ENCODE measurements around the gene EHBP1.

The EHBP1 gene

DNA sequence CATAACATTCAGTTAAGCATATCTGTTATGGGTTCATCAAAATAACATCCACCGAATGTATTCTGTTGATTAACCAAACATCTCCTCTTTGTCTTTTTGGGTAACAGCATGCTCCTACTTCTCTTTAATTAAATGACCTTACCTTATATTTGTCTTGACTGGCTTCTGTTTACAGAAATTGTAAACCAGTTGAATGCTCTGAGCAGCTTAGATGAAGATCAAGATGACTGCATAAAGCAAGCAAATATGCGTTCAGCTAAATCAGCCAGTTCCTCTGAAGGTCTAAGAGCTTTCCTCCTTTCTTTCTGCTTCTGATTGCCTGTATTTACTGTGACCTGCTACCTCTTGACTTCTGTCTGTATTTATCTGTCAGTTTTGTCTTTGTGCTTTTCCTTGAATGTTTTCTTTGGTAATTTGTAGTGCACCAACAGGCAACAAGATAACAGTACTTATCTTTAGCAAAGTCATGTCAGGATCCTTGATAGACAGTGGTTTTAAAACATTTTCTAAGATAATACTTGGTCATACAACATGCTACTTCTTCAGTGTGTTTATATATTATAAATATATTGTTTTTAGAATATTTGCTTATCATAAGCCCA lies 152.8 kb downstream of the EHBP1 start:
- DNase-seq (ENCODE audit: low read depth, low spot score) = no peak
- TF ChIP-seq SUZ12 (IDR thresholded peaks at IDR 0.05; ENCODE audit: extremely low read depth, insufficient read depth, insufficient read length) (no peak), YY1 (IDR thresholded peaks at IDR 0.05; ENCODE audit: insufficient read depth, insufficient read length) (no peak), ZNF274 (IDR thresholded peaks at IDR 0.05; ENCODE audit: low read depth, low read length) (no peak)
- Histone ChIP-seq H3K27me3 (ENCODE audit: insufficient read depth, insufficient read length) (no peaks in the 10 kb centered on the region), H3K36me3 (ENCODE audit: insufficient read depth, insufficient read length, low read length) (peaks cover 8% of the 10 kb centered on the region), H3K4me1 (ENCODE audit: insufficient read depth, insufficient read length) (peaks cover 1% of the 10 kb centered on the region), H3K4me3 (ENCODE audit: insufficient read length, low read depth) (no peak overlapping the region), H3K9me3 (ENCODE audit: insufficient read depth, low read length) (no peaks in the 10 kb centered on the region), H3K9ac (ENCODE audit: insufficient read length, low read depth) (no peak overlapping the region)

DNA sequence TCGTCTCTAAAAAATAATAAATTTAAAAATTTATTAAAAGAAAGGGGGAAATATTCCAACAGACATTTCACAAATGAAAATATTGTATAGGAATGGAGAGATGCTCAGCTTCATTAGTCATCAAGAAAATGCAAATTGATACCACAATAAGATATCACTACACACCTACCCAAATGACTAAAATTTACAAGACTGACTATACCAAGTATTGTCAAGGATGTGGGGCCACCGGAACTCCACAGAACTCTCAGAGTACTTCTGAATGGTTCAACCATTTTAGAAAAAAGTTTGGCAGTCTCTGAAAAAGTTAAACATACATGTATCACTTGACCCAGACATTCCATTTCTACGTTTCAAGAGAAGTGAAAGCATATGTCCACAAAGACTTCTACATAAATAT lies 163.4 kb downstream of the EHBP1 start:
- Histone ChIP-seq H3K9me3 (ENCODE audit: insufficient read depth, low read length) (peaks cover 13% of the 10 kb centered on the region; the same call in 1 of the 2 replicates), H3K27me3 (ENCODE audit: insufficient read depth, insufficient read length) (no peaks in the 10 kb centered on the region), H3K4me1 (ENCODE audit: insufficient read depth, insufficient read length) (no peaks in the 10 kb centered on the region), H3K9ac (ENCODE audit: insufficient read length, low read depth) (no peak overlapping the region), H3K36me3 (ENCODE audit: insufficient read depth, insufficient read length, low read length) (no peaks in the 10 kb centered on the region), H3K4me3 (ENCODE audit: insufficient read length, low read depth) (no peak overlapping the region)
- TF ChIP-seq ZNF274 (IDR thresholded peaks at IDR 0.05; ENCODE audit: low read depth, low read length) = no peak
- TF ChIP-seq SUZ12 (IDR thresholded peaks at IDR 0.05; ENCODE audit: extremely low read depth, insufficient read depth, insufficient read length) = no peak
- no peak for TF ChIP-seq YY1 (IDR thresholded peaks at IDR 0.05; ENCODE audit: insufficient read depth, insufficient read length)
- no peak for DNase-seq (ENCODE audit: low read depth, low spot score)

DNA sequence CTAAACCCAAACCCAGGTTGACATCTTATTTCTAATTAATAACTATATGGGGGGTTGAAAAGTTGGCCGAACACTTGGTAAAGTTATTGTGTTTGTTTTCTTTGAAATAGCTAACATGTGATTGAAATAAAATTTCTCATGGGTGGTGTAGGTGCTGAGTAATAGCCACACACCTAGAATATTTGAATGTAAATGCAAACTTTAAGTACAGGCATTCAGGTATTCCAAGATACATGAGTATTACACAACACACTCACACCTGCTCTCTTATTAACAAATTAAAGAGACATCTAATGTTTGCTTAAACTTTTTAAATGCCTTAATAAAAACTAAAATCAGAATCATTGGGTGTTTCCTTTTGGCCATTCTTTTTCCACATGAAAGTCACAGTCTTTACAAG lies 165.5 kb downstream of the EHBP1 start:
- Histone ChIP-seq H3K27me3 (ENCODE audit: insufficient read depth, insufficient read length) (no peaks in the 10 kb centered on the region), H3K9ac (ENCODE audit: insufficient read length, low read depth) (no peak overlapping the region), H3K9me3 (ENCODE audit: insufficient read depth, low read length) (peaks cover 13% of the 10 kb centered on the region; the same call in 1 of the 2 replicates), H3K36me3 (ENCODE audit: insufficient read depth, insufficient read length, low read length) (peaks cover 10% of the 10 kb centered on the region), H3K4me1 (ENCODE audit: insufficient read depth, insufficient read length) (no peaks in the 10 kb centered on the region), H3K4me3 (ENCODE audit: insufficient read length, low read depth) (no peak overlapping the region)
- DNase-seq (ENCODE audit: low read depth, low spot score) = no peak
- TF ChIP-seq YY1 (IDR thresholded peaks at IDR 0.05; ENCODE audit: insufficient read depth, insufficient read length) (no peak), SUZ12 (IDR thresholded peaks at IDR 0.05; ENCODE audit: extremely low read depth, insufficient read depth, insufficient read length) (no peak), ZNF274 (IDR thresholded peaks at IDR 0.05; ENCODE audit: low read depth, low read length) (no peak)

DNA sequence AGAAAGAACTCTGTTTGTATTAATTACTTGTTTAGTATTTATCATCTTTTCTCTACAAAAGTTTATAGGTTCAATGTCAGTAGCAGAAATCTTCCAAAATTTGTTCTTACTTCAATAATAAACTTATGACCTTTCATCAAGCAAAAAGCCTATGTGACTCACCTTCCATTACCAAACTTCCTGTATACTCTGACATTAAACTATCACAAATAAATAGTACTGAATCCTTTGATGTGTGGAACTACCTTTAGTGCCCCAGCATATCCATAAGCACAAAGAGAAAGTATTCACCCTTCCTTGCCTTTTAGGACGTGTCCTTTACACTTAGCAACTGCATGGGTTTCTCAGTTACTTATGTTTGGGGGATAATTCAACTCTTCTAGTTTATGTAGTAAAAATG lies 166.0 kb downstream of the EHBP1 start:
- no peaks in the 10 kb centered on the region for H3K27me3 ChIP-seq (ENCODE audit: insufficient read depth, insufficient read length)
- peaks cover 13% of the 10 kb centered on the region; the same call in 1 of the 2 replicates for H3K9me3 ChIP-seq (ENCODE audit: insufficient read depth, low read length)
- H3K4me3 ChIP-seq (ENCODE audit: insufficient read length, low read depth) = no peak overlapping the region
- TF ChIP-seq YY1 (IDR thresholded peaks at IDR 0.05; ENCODE audit: insufficient read depth, insufficient read length) = no peak
- TF ChIP-seq SUZ12 (IDR thresholded peaks at IDR 0.05; ENCODE audit: extremely low read depth, insufficient read depth, insufficient read length) = no peak
- no peak for TF ChIP-seq ZNF274 (IDR thresholded peaks at IDR 0.05; ENCODE audit: low read depth, low read length)
- peaks cover 12% of the 10 kb centered on the region for H3K36me3 ChIP-seq (ENCODE audit: insufficient read depth, insufficient read length, low read length)
- no peak overlapping the region for H3K9ac ChIP-seq (ENCODE audit: insufficient read length, low read depth)
- no peak for DNase-seq (ENCODE audit: low read depth, low spot score)
- no peaks in the 10 kb centered on the region for H3K4me1 ChIP-seq (ENCODE audit: insufficient read depth, insufficient read length)

DNA sequence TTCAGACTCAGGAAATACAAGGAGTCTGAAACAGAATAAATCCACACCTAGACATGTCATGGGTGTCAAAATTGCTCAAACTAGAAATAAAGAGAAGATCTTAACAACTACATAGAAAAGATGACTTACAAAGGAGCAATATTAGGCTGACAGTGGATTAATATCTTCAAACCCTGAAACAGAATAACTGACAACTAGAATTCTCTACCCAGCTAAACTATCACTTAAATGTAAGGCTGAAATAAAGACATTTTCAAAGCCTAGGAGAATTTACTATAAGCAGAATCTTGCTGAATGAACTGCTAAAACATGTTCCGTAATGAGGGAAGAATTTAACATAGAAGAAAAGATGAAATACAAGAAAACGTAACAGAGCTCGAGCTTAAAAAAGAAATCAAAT lies 168.1 kb downstream of the EHBP1 start:
- DNase-seq (ENCODE audit: low read depth, low spot score) = no peak
- no peaks in the 10 kb centered on the region for H3K27me3 ChIP-seq (ENCODE audit: insufficient read depth, insufficient read length)
- H3K9me3 ChIP-seq (ENCODE audit: insufficient read depth, low read length) = peaks cover 13% of the 10 kb centered on the region; the same call in 1 of the 2 replicates
- no peaks in the 10 kb centered on the region for H3K4me1 ChIP-seq (ENCODE audit: insufficient read depth, insufficient read length)
- H3K4me3 ChIP-seq (ENCODE audit: insufficient read length, low read depth) = no peak overlapping the region
- no peak for TF ChIP-seq YY1 (IDR thresholded peaks at IDR 0.05; ENCODE audit: insufficient read depth, insufficient read length)
- no peak for TF ChIP-seq SUZ12 (IDR thresholded peaks at IDR 0.05; ENCODE audit: extremely low read depth, insufficient read depth, insufficient read length)
- no peak for TF ChIP-seq ZNF274 (IDR thresholded peaks at IDR 0.05; ENCODE audit: low read depth, low read length)
- peaks cover 12% of the 10 kb centered on the region for H3K36me3 ChIP-seq (ENCODE audit: insufficient read depth, insufficient read length, low read length)
- H3K9ac ChIP-seq (ENCODE audit: insufficient read length, low read depth) = no peak overlapping the region

DNA sequence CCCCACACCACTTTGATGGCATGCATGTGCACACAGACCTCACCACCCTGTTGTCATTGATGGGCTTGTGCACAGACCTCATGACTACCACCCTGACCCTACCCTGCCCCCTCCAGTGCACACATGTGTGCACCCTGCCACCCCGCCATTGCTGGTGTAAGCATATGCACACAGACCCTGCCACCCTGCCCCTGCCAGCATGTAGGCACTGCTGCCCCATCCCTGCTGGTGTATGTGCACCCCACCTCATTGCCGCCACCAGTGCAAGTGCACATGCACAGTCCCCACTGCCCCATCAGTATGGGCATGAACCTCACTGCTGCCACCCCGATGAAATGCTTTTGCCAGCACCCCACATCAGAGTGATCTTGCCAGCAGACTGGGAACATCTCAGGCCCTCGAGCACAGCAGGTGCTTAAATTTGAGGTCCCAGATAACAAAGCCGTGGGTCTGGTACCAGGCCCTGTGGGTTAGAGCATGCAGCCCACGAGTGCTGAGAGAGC lies 169.4 kb downstream of the EHBP1 start:
- Histone ChIP-seq H3K27me3 (ENCODE audit: insufficient read depth, insufficient read length) (no peaks in the 10 kb centered on the region), H3K36me3 (ENCODE audit: insufficient read depth, insufficient read length, low read length) (peaks cover 12% of the 10 kb centered on the region), H3K4me3 (ENCODE audit: insufficient read length, low read depth) (no peak overlapping the region), H3K9ac (ENCODE audit: insufficient read length, low read depth) (no peak overlapping the region), H3K9me3 (ENCODE audit: insufficient read depth, low read length) (peaks cover 13% of the 10 kb centered on the region; the same call in 1 of the 2 replicates), H3K4me1 (ENCODE audit: insufficient read depth, insufficient read length) (no peaks in the 10 kb centered on the region)
- no peak for DNase-seq (ENCODE audit: low read depth, low spot score)
- TF ChIP-seq YY1 (IDR thresholded peaks at IDR 0.05; ENCODE audit: insufficient read depth, insufficient read length) (no peak), ZNF274 (IDR thresholded peaks at IDR 0.05; ENCODE audit: low read depth, low read length) (no peak)

DNA sequence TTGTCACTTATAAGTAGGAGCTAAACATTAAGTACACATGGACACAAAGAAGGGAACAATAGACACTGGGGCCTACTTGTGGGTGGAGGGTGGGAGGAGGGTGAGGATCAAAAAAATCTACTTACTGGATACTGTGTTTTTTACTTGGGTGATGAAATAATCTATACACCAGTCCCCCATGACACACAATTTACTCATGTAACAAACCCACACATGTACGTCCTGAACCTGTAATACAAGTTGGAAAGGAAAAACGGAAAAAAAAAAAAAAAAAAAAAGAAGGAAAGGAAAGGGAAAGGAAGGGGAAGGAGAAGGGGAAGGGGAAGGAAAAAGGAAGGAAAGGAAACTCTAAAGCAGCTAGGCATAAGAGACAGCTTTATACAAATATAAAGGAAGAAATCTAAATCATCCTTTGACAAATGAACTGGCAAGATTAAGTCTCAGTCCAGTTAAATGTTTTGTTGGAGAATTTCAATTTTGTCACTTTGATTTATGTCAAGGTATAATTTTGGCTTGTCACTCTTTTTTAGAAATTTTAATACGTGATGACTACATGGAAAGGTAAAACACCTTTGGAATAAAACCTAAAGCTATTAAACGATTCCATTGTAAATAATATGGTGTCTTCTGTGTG lies 175.8 kb downstream of the EHBP1 start:
- H3K9ac ChIP-seq (ENCODE audit: insufficient read length, low read depth) = no peak overlapping the region
- DNase-seq (ENCODE audit: low read depth, low spot score) = no peak
- H3K4me3 ChIP-seq (ENCODE audit: insufficient read length, low read depth) = no peak overlapping the region
- no peaks in the 10 kb centered on the region for H3K9me3 ChIP-seq (ENCODE audit: insufficient read depth, low read length)
- TF ChIP-seq SUZ12 (IDR thresholded peaks at IDR 0.05; ENCODE audit: extremely low read depth, insufficient read depth, insufficient read length) (no peak), ZNF274 (IDR thresholded peaks at IDR 0.05; ENCODE audit: low read depth, low read length) (no peak), YY1 (IDR thresholded peaks at IDR 0.05; ENCODE audit: insufficient read depth, insufficient read length) (no peak)
- no peaks in the 10 kb centered on the region for H3K4me1 ChIP-seq (ENCODE audit: insufficient read depth, insufficient read length)
- no peaks in the 10 kb centered on the region for H3K27me3 ChIP-seq (ENCODE audit: insufficient read depth, insufficient read length)
- H3K36me3 ChIP-seq (ENCODE audit: insufficient read depth, insufficient read length, low read length) = peaks cover 2% of the 10 kb centered on the region
